NCI-H2081 treated with DMSO at 0.1 percent for 48 hours (cell line): ENCODE results near the gene CPLX1.
"Not testable (repeated sequence)": the region's sequence is repeated elsewhere in the genome, so short reads cannot be mapped to it uniquely, and the experiment has no call there.

Source experiments
- DNase-seq: peaks from one replicate; lab custom pipeline; 2025; lab: John Stamatoyannopoulos, UW

Gene CPLX1

GRCh38 chr4:819401-820229, 6.3 kb downstream of the CPLX1 start:
- DNase-seq = no peak

GRCh38 chr4:818106-818921, 7.6 kb downstream of the CPLX1 start:
- no peak for DNase-seq

GRCh38 chr4:815464-816146, 10.3 kb downstream of the CPLX1 start:
- no peak for DNase-seq

GRCh38 chr4:814312-814850, 11.5 kb downstream of the CPLX1 start:
- no peak for DNase-seq

GRCh38 chr4:813900-814299, 12.0 kb downstream of the CPLX1 start:
- DNase-seq = no peak

- DNase-seq = no peak
Observed at GRCh38 chr4:808860-809570, 16.9 kb downstream of the CPLX1 start.

- no peak for DNase-seq
Observed at GRCh38 chr4:807792-808191, 18.1 kb downstream of the CPLX1 start.

- DNase-seq = not testable (repeated sequence)
Observed at GRCh38 chr4:806979-807378, 18.9 kb downstream of the CPLX1 start.

- no peak for DNase-seq
Observed at GRCh38 chr4:804804-805203, 21.1 kb downstream of the CPLX1 start.

- DNase-seq = no peak
Observed at GRCh38 chr4:803884-804283, 22.0 kb downstream of the CPLX1 start.

GRCh38 chr4:801436-802124, 24.3 kb downstream of the CPLX1 start:
- DNase-seq = no peak

GRCh38 chr4:797066-797465, 28.9 kb downstream of the CPLX1 start:
- peak; percentile 72 for DNase-seq

GRCh38 chr4:796206-796605, 29.7 kb downstream of the CPLX1 start:
- no peak for DNase-seq

- DNase-seq = no peak
Observed at GRCh38 chr4:795726-796119, 30.2 kb downstream of the CPLX1 start.

GRCh38 chr4:794900-795725, 30.8 kb downstream of the CPLX1 start:
- no peak for DNase-seq

GRCh38 chr4:793941-794621, 31.8 kb downstream of the CPLX1 start:
- DNase-seq = no peak

GRCh38 chr4:793093-793861, 32.7 kb downstream of the CPLX1 start:
- peak; percentile 42 for DNase-seq

GRCh38 chr4:792626-793092, 33.3 kb downstream of the CPLX1 start:
- no peak for DNase-seq
